ENCODE measurements around the gene UBTD2. TPM values are rescaled to one million over a fixed set of nuclear protein-coding genes. Genes with fewer than 3 reads are reported as not detected.

Gene UBTD2
- total and polyA plus RNA-seq, 2 experiments from 2014 or later = 17.9 to 46.3 TPM

- Histone ChIP-seq H4K20me1 (replicated peaks; ENCODE audit: insufficient read depth) (peaks cover 13% of the 10 kb centered on the region), H3K9me2 (ENCODE audit: insufficient read depth) (no peaks in the 10 kb centered on the region), H3K4me3 (no peak overlapping the region), H3K27me3 (ENCODE audit: insufficient read depth) (no peaks in the 10 kb centered on the region), H3K4me2 (no peak overlapping the region), H3K27ac (ENCODE audit: low read depth) (no peak overlapping the region), H3K79me2 (replicated peaks; ENCODE audit: insufficient read depth) (peaks cover 78% of the 10 kb centered on the region), H3K36me3 (ENCODE audit: insufficient read depth) (no peaks in the 10 kb centered on the region), H3F3A (replicated peaks; ENCODE audit: low read depth) (peaks cover 14% of the 10 kb centered on the region), H2AFZ (no peak overlapping the region), H3K4me1 (ENCODE audit: insufficient read depth) (peaks cover 41% of the 10 kb centered on the region)
- Mint-ChIP-seq H3K36me3 (ENCODE audit: low read depth) (peaks cover 8% of the 10 kb centered on the region; the same call in 2 of the 3 replicates), H3K27ac (no peak overlapping the region), H3K27me3 (ENCODE audit: insufficient read depth, low read depth, poor library complexity) (peaks cover 11% of the 10 kb centered on the region), H3K4me1 (peaks cover 36% of the 10 kb centered on the region), H3K9me3 (no peaks in the 10 kb centered on the region; the same call in 2 of the 3 replicates), H3K4me3 (no peak overlapping the region)
- no peak for TF ChIP-seq EZH2 (IDR thresholded peaks at IDR 0.05; ENCODE audit: low read depth, unreplicated experiment)
- no peak for TF ChIP-seq ZNF462 (CRISPR knock-in tag; IDR thresholded peaks at IDR 0.05)
- no peak for TF ChIP-seq POLR2AphosphoS5 (IDR thresholded peaks at IDR 0.05; ENCODE audit: low read depth)
- no peak for TF ChIP-seq REST (IDR thresholded peaks at IDR 0.05; ENCODE audit: unreplicated experiment)
- no peak for TF ChIP-seq EZH2phosphoT487 (IDR thresholded peaks at IDR 0.05; ENCODE audit: unreplicated experiment)
- no peak for TF ChIP-seq STAT1 (IDR thresholded peaks at IDR 0.05; ENCODE audit: unreplicated experiment)
- TF ChIP-seq ZNF331 (CRISPR knock-in tag; IDR thresholded peaks at IDR 0.05; ENCODE audit: low read depth) = no peak
- TF ChIP-seq NANOG (IDR thresholded peaks at IDR 0.05; ENCODE audit: borderline replicate concordance) = no peak
- TF ChIP-seq CTCF (conservative IDR thresholded peaks at IDR 0.05; ENCODE audit: low read depth in 2 of 2) = no peak
- TF ChIP-seq ETS1 (IDR thresholded peaks at IDR 0.05) = no peak
- TF ChIP-seq CREB1 (CRISPR knock-in tag; IDR thresholded peaks at IDR 0.05; ENCODE audit: low read depth) = no peak
- TF ChIP-seq ZNF114 (CRISPR knock-in tag; IDR thresholded peaks at IDR 0.05) = no peak
- TF ChIP-seq JUNB (IDR thresholded peaks at IDR 0.05; ENCODE audit: unreplicated experiment) = no peak
- DNase-seq (ENCODE audit: low spot score) (no peak), ATAC-seq (no peak)
Observed at GRCh38 chr5:172182291-172182690, 101.3 kb downstream of the UBTD2 start.

Measured in GM23338 (cell line).